HL-60 (cell line): ENCODE results near the gene NPW.

Experiments
- DNase-seq, 2 experiments: peaks; one replicate each; pipeline ENCODE4 v3.0.0-alpha.2; 2010 to 2020; ENCODE audit warnings: low read depth in 1 of 2, low spot score in 1 of 2
- H3K27ac ChIP-seq: fragments of 250-450 bp; sonication (Bioruptor Pico); replicated peaks from 2 replicates; pipeline ENCODE4 v1.5.1; 2020; ENCODE audit warnings: mild to moderate bottlenecking, moderate library complexity
- H3K27me3 ChIP-seq: fragments of 250-450 bp; sonication (Bioruptor Pico); 2 replicates; pipeline ENCODE4 v1.5.1; 2021; ENCODE audit warnings: mild to moderate bottlenecking, moderate library complexity; ENCODE audit not compliant: insufficient read depth, poor library complexity, severe bottlenecking
- H3K4me3 ChIP-seq: replicated peaks from 2 replicates; pipeline ENCODE4 v1.5.1; 2011; ENCODE audit warnings: mild to moderate bottlenecking, control low read depth, low read length; ENCODE audit not compliant: insufficient read depth
- CTCF ChIP-seq: IDR thresholded peaks from one replicate; pipeline ENCODE4 v1.5.1; 2011; ENCODE audit warnings: low read length, control low read depth, inconsistent platforms; ENCODE audit not compliant: insufficient read depth
- GABPA ChIP-seq: IDR thresholded peaks from 2 replicates; pipeline ENCODE4 v1.6.1; 2012; ENCODE audit warnings: low read depth
- POLR2AphosphoS5 ChIP-seq: IDR thresholded peaks from 2 replicates; pipeline ENCODE4 v1.6.1; 2012; ENCODE audit warnings: low read depth
- REST ChIP-seq: IDR thresholded peaks from 2 replicates; pipeline ENCODE4 v1.6.1; 2012; ENCODE audit warnings: low read depth; ENCODE audit not compliant: insufficient replicate concordance
- SPI1 ChIP-seq: IDR thresholded peaks from 2 replicates; pipeline ENCODE4 v1.6.1; 2012; ENCODE audit warnings: low read depth, mild to moderate bottlenecking, borderline replicate concordance

NPW gene

GRCh38 chr16:2054543-2055245 lies 35.1 kb downstream of the NPW start:
- Histone ChIP-seq H3K4me3 (no peak overlapping the region), H3K27me3 (no peaks in the 10 kb centered on the region), H3K27ac (no peak overlapping the region)
- no peak for DNase-seq
- TF ChIP-seq SPI1 (no peak), POLR2AphosphoS5 (no peak), REST (no peak), GABPA (no peak)

- no peak for TF ChIP-seq SPI1
- TF ChIP-seq REST: no peak
- TF ChIP-seq CTCF: no peak
- TF ChIP-seq GABPA: no peak
- no peak for TF ChIP-seq POLR2AphosphoS5
- H3K27me3 ChIP-seq: no peaks in the 10 kb centered on the region
- no peak for DNase-seq
- no peak overlapping the region for H3K4me3 ChIP-seq
- H3K27ac ChIP-seq: no peak overlapping the region
These were observed 36.5 kb downstream of the NPW start for GRCh38 chr16:2056077-2056476.

- Histone ChIP-seq H3K27ac (no peak overlapping the region), H3K27me3 (no peaks in the 10 kb centered on the region), H3K4me3 (no peak overlapping the region)
- TF ChIP-seq POLR2AphosphoS5 (no peak), CTCF (no peak), GABPA (no peak), REST (no peak), SPI1 (no peak)
- DNase-seq: no peak
These were observed 37.3 kb downstream of the NPW start for GRCh38 chr16:2056681-2057407.
